H9 (cell line): ENCODE data around the gene TRANK1. TPM values are rescaled to one million over a fixed set of nuclear protein-coding genes. Genes with fewer than 3 reads are reported as not detected.

Source experiments
- DNase-seq: peaks from one replicate; pipeline ENCODE4 v3.0.0-alpha.2; 2017
- H2AFZ ChIP-seq: one replicate; pipeline ENCODE4 v1.6.1; 2013; ENCODE audit warnings: mild to moderate bottlenecking, low read length, control low read depth, moderate library complexity
- H2AK5ac ChIP-seq: 2 replicates; pipeline ENCODE4 v1.6.1; 2013; ENCODE audit warnings: low read length, control low read depth, mixed read lengths; ENCODE audit not compliant: insufficient read length
- H2BK120ac ChIP-seq: one replicate; pipeline ENCODE4 v1.6.1; 2013; ENCODE audit warnings: low read depth, mild to moderate bottlenecking, low read length, control low read depth, inconsistent platforms; ENCODE audit not compliant: poor library complexity, severe bottlenecking
- H2BK12ac ChIP-seq: 2 replicates; pipeline ENCODE4 v1.6.1; 2013; ENCODE audit warnings: low read length, control low read depth, mixed read lengths, low read depth; ENCODE audit not compliant: insufficient read length
- H2BK15ac ChIP-seq: 2 replicates; pipeline ENCODE4 v1.6.1; 2013; ENCODE audit warnings: low read depth, low read length, control low read depth
- H2BK20ac ChIP-seq: one replicate; pipeline ENCODE4 v1.6.1; 2013; ENCODE audit warnings: low read depth, mild to moderate bottlenecking, low read length, control low read depth, inconsistent platforms; ENCODE audit not compliant: poor library complexity, severe bottlenecking
- H2BK5ac ChIP-seq: 2 replicates; pipeline ENCODE4 v1.6.1; 2013; ENCODE audit warnings: low read length, control low read depth, mixed read lengths; ENCODE audit not compliant: insufficient read length
- H3K14ac ChIP-seq: 2 replicates; pipeline ENCODE4 v1.6.1; 2013; ENCODE audit warnings: low read length, control low read depth; ENCODE audit not compliant: insufficient read depth
- H3K18ac ChIP-seq: 2 replicates; pipeline ENCODE4 v1.6.1; 2013; ENCODE audit warnings: low read depth, mild to moderate bottlenecking, mixed read lengths, low read length, control low read depth; ENCODE audit not compliant: insufficient read length
- H3K23ac ChIP-seq: 2 replicates; pipeline ENCODE4 v1.6.1; 2013; ENCODE audit warnings: low read length, control low read depth, mixed read lengths, low read depth; ENCODE audit not compliant: insufficient read length
- H3K23me2 ChIP-seq: 2 replicates; pipeline ENCODE4 v1.6.1; 2013; ENCODE audit warnings: low read depth, mild to moderate bottlenecking, mixed read lengths, low read length, control low read depth; ENCODE audit not compliant: insufficient read length, poor library complexity, severe bottlenecking
- H3K27ac ChIP-seq: 2 replicates; pipeline ENCODE4 v1.5.1; 2013; ENCODE audit warnings: low read length, control low read depth, mixed read lengths, low read depth; ENCODE audit not compliant: insufficient read length
- H3K27me3 ChIP-seq: 2 replicates; pipeline ENCODE4 v1.6.1; 2013; ENCODE audit warnings: low read length, control low read depth, inconsistent platforms; ENCODE audit not compliant: insufficient read depth
- H3K4ac ChIP-seq: 2 replicates; pipeline ENCODE4 v1.6.1; 2013; ENCODE audit warnings: low read depth, mild to moderate bottlenecking, control low read depth, inconsistent platforms, low read length, moderate library complexity
- H3K4me1 ChIP-seq: 2 replicates; pipeline ENCODE4 v1.6.1; 2013; ENCODE audit warnings: low read length, control low read depth, inconsistent platforms; ENCODE audit not compliant: insufficient read depth
- H3K4me2 ChIP-seq: 2 replicates; pipeline ENCODE4 v1.6.1; 2013; ENCODE audit warnings: low read length, control low read depth, mixed read lengths; ENCODE audit not compliant: insufficient read length, insufficient read depth
- H3K56ac ChIP-seq: 2 replicates; pipeline ENCODE4 v1.6.1; 2013; ENCODE audit warnings: low read depth, mild to moderate bottlenecking, mixed read lengths, low read length, control low read depth; ENCODE audit not compliant: insufficient read length
- H3K79me1 ChIP-seq: 2 replicates; pipeline ENCODE4 v1.6.1; 2013; ENCODE audit warnings: low read depth, mild to moderate bottlenecking, moderate library complexity, low read length, control low read depth, inconsistent platforms; ENCODE audit not compliant: insufficient read depth, poor library complexity, severe bottlenecking
- H3K79me2 ChIP-seq: 2 replicates; pipeline ENCODE4 v1.6.1; 2013; ENCODE audit warnings: low read length, control low read depth, inconsistent platforms; ENCODE audit not compliant: insufficient read depth
- H3K9ac ChIP-seq: 2 replicates; pipeline ENCODE4 v1.6.1; 2013; ENCODE audit warnings: low read length, control low read depth, mixed read lengths; ENCODE audit not compliant: insufficient read length; ENCODE audit errors: extremely low read depth
- H3K9me3 ChIP-seq: one replicate; pipeline ENCODE4 v1.6.1; 2013; ENCODE audit warnings: low read depth, low read length, inconsistent platforms; ENCODE audit not compliant: control insufficient read depth
- H3T11ph ChIP-seq: one replicate; pipeline ENCODE4 v1.6.1; 2013; ENCODE audit warnings: mild to moderate bottlenecking, low read length, control low read depth, inconsistent platforms
- H4K20me1 ChIP-seq: one replicate; pipeline ENCODE4 v1.6.1; 2013; ENCODE audit not compliant: control insufficient read depth, insufficient read length, insufficient read depth
- H4K5ac ChIP-seq: 2 replicates; pipeline ENCODE4 v1.6.1; 2013; ENCODE audit warnings: low read depth, mild to moderate bottlenecking, mixed read lengths, low read length, control low read depth; ENCODE audit not compliant: insufficient read length
- H4K8ac ChIP-seq: replicated peaks from 2 replicates; pipeline ENCODE4 v1.6.1; 2013; ENCODE audit warnings: low read length, control low read depth, mixed read lengths, low read depth; ENCODE audit not compliant: insufficient read length
- H4K91ac ChIP-seq: 2 replicates; pipeline ENCODE4 v1.6.1; 2013; ENCODE audit warnings: low read depth, mild to moderate bottlenecking, moderate library complexity, mixed read lengths, low read length, control low read depth; ENCODE audit not compliant: insufficient read length
- H3K27ac Mint-ChIP-seq, 3 experiments: 2 replicates in 2 of 3; 3 replicates in 1 of 3; pipeline ENCODE4 v1.8.0; 2020 to 2021; ENCODE audit warnings: mixed read lengths in 3 of 3, mild to moderate bottlenecking in 1 of 3, moderate library complexity in 1 of 3
- H3K27me3 Mint-ChIP-seq: 2 replicates; pipeline ENCODE4 v1.8.0; 2021; ENCODE audit warnings: low read depth, mild to moderate bottlenecking, moderate library complexity, mixed read lengths
- H3K36me3 Mint-ChIP-seq, 3 experiments: 2 replicates in 2 of 3; 3 replicates in 1 of 3; pipeline ENCODE4 v1.8.0; 2020 to 2021; ENCODE audit warnings: low read depth in 3 of 3, mixed read lengths in 3 of 3; ENCODE audit not compliant: insufficient read depth in 1 of 3
- H3K4me1 Mint-ChIP-seq, 2 experiments: 2 replicates each; pipeline ENCODE4 v1.8.0; 2020; ENCODE audit warnings: mixed read lengths in 2 of 2
- H3K4me3 Mint-ChIP-seq, 2 experiments: 2 replicates in 1 of 2; 3 replicates in 1 of 2; pipeline ENCODE4 v1.8.0; 2020 to 2021; ENCODE audit warnings: mild to moderate bottlenecking in 2 of 2, mixed read lengths in 2 of 2, moderate library complexity in 1 of 2
- H3K9me3 Mint-ChIP-seq, 2 experiments: 2 replicates in 1 of 2; 3 replicates in 1 of 2; pipeline ENCODE4 v1.8.0; 2020; ENCODE audit warnings: mild to moderate bottlenecking in 2 of 2, mixed read lengths in 2 of 2, moderate library complexity in 1 of 2
- WGBS: extraction: QIAGEN DNeasy Blood & Tissue Kit; methylation state at CpG from one replicate; pipeline ENCODE4 v1.1.7; 2013; ENCODE audit warnings: missing lambda C conversion rate, low lambda C conversion rate, mixed read lengths; ENCODE audit not compliant: insufficient read length; ENCODE audit errors: extremely low coverage; 5-methylcytosine and 5-hydroxymethylcytosine counted together
- total RNA-seq: library from RNA; stranded (reverse); gene quantifications from 2 replicates; pipeline ENCODE4 v1.2.1, GENCODE V29; 2021
- TF ChIP-seq, protein P1 (sequence below): fragments of 200-600 bp; sonication (generic); conservative IDR thresholded peaks from 3 replicates; pipeline ENCODE4 v1.8.0; 2021; ENCODE audit warnings: antibody characterized with exemption, mild to moderate bottlenecking

The TRANK1 gene
- total RNA-seq, 1 experiment from 2014 or later = 5.9 TPM

DNA sequence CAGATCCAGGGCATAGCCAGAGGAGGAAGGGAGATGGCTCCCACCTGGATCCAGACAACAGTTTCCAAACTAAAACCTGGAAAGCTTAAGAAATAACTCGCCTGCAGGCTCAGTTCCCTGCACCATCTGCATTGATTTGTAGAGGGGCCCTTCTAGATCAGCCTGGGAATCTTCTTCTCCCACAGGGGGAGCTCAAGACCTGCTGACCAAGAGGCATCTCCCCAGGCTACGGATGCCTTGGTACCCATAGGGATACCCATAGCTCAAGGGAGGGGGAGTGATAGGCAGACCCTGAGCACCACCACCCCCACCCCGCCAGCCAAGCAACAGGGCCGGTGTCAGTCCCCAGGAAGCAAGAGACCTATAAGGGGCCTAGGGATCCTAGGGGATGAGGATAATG, 152.5 kb downstream of the TRANK1 start:
- Histone ChIP-seq H3K18ac (no peak overlapping the region), H3K14ac (no peak overlapping the region), H2BK12ac (no peak overlapping the region), H2AFZ (no peak overlapping the region), H3K27ac (no peak overlapping the region), H2BK120ac (no peak overlapping the region), H4K8ac (no peak overlapping the region), H4K20me1 (no peaks in the 10 kb centered on the region), H2BK5ac (no peak overlapping the region), H3K9me3 (no peaks in the 10 kb centered on the region), H3K4me2 (no peak overlapping the region), H2BK20ac (no peak overlapping the region), H3K23me2 (no peaks in the 10 kb centered on the region), H3K27me3 (no peaks in the 10 kb centered on the region), H3T11ph (no peak overlapping the region), H3K4me1 (no peaks in the 10 kb centered on the region), H3K23ac (no peak overlapping the region), H4K91ac (no peak overlapping the region), H3K79me1 (no peaks in the 10 kb centered on the region), H3K9ac (no peak overlapping the region), H2AK5ac (no peak overlapping the region), H3K79me2 (no peaks in the 10 kb centered on the region), H4K5ac (no peak overlapping the region), H2BK15ac (no peak overlapping the region), H3K56ac (no peak overlapping the region), H3K4ac (no peak overlapping the region)
- Mint-ChIP-seq H3K4me3 (no peak overlapping the region), H3K27me3 (peaks cover 13% of the 10 kb centered on the region), H3K9me3 (no peaks in the 10 kb centered on the region), H3K36me3 (no peaks in the 10 kb centered on the region), H3K27ac (no peak overlapping the region), H3K4me1 (peaks cover 2 to 8% of the 10 kb centered on the region in 2 experiments; a peak in 3 of 4 replicates)
- peak; percentile 75 for DNase-seq
- WGBS = no CpG with 5 or more reads among the region's 4 CpGs
- TF ChIP-seq, protein P1, sequence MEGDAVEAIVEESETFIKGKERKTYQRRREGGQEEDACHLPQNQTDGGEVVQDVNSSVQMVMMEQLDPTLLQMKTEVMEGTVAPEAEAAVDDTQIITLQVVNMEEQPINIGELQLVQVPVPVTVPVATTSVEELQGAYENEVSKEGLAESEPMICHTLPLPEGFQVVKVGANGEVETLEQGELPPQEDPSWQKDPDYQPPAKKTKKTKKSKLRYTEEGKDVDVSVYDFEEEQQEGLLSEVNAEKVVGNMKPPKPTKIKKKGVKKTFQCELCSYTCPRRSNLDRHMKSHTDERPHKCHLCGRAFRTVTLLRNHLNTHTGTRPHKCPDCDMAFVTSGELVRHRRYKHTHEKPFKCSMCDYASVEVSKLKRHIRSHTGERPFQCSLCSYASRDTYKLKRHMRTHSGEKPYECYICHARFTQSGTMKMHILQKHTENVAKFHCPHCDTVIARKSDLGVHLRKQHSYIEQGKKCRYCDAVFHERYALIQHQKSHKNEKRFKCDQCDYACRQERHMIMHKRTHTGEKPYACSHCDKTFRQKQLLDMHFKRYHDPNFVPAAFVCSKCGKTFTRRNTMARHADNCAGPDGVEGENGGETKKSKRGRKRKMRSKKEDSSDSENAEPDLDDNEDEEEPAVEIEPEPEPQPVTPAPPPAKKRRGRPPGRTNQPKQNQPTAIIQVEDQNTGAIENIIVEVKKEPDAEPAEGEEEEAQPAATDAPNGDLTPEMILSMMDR = peak; percentile 81
